SIG-M5 treated with dmso at 0.1 percent for 504 hours (cell line): ENCODE results near the gene MB21D2.
A peak's percentile ranks its signal among the peaks of the same experiment; 100 is the strongest.

Experiments used
- DNase-seq: peaks from one replicate; lab custom pipeline; 2025; ENCODE audit not compliant: unreplicated experiment; lab: John Stamatoyannopoulos, UW

MB21D2 gene

GRCh38 chr3:192835818-192836815 lies 81.5 kb downstream of the MB21D2 start:
- DNase-seq = no peak

GRCh38 chr3:192834428-192834827 lies 83.2 kb downstream of the MB21D2 start:
- no peak for DNase-seq

DNA sequence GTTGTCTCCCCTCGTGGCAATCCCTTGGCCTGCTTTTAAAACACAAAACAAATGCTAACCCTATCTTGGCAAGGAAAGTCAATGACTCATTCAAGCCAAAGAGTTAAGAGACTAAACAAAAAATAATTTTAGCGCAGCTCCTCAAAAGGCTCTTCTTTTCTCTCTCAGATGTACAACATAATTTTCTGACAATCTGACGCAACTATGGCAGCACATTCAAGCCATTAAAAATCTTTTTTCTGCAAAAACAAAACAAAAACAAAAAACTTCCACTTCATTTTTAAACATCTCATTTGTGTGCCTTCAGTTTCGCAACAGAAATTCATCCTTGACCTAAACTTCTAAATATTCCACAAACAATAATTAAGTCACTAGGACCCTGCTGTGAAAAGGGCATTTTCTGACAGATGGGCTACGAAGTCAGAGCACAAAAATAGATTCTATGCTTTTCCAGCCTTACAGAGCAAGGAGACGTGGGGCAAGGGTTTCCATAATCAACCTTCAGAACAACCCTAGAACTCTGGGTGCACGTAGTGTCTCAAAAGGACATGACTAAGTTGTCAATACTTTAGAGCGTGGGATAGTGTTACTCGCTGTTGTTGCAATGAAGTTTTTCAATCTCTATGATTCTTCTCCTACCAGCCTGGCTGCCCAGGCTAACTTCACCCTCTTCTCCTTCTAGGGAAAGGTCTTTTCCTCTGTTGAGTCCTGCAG lies 84.3 kb downstream of the MB21D2 start:
- DNase-seq = no peak

- DNase-seq = no peak
These were observed 85.8 kb downstream of the MB21D2 start for GRCh38 chr3:192831801-192832347.

- no peak for DNase-seq
These were observed 86.5 kb downstream of the MB21D2 start for GRCh38 chr3:192831111-192831644.

DNA sequence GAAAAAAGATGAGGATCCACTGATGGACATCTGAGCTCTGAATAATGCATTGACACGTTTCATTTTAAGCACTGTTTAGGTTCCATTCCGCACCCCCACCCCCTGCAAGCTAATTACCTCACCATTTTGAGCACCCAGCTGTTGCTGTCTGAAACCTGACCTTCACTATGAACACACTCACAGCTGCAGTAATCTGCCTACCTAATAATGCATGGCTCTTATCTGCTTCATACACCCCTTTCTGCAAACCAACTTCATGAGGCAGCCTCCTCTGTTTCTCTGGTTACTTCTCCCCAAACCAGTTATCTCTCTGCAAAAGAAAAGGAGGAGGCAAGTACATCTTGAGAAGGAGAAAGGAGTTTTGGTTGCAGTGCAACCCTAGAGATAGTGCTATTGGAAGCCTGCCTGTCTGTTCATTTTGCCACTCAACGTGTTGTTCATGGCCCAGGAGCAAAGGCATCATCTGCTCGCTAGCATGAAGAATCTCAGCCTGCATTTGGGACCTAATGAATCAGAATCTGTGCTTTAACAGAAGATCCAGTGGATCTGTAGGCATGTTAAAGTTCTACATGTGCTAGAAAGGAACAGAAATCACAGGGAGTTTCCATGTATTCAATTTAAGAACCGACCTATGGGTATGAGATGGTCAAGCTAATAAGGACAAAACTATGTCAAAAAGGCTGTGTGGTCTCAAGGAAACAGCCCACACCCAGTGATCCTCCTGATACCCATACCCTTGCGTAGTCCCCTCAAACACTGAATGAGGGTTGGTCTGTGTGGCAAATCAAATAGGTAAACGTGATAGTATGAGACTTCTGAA lies 87.2 kb downstream of the MB21D2 start:
- no peak for DNase-seq

DNA sequence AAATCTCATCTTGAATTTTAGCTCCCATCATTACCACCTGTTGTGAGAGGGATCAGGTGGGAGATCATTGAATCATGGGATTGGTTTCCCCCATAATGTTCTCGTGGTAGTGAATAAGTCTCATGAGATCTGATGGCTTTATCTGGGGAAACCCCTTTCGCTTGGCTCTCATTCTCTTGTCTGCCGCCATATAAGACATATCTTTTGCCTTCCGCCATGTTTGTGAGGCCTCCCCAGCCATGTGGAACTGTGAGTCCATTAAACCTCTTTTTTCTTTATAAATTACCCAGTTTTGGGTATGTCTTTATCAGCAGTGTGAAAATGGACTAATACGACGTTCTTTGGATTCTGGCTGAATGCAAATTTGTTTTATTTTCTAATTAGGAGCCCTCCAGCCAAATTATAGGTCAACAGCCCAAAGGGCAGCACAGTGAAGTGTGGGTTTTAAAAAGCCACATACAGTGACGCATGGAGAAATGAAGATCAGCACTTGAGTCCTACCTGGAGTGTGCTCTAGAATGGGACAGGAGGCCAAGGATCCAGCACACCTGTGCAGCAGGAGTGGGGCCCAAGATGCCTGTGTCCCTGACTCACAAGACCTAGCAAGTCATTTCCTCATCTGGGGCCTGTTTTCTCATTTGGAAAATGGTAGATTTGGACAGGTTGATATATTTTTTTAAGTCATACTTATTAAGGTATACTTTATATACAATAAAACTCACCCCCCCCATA lies 89.6 kb downstream of the MB21D2 start:
- no peak for DNase-seq

GRCh38 chr3:192827208-192827607 lies 90.4 kb downstream of the MB21D2 start:
- no peak for DNase-seq

DNA sequence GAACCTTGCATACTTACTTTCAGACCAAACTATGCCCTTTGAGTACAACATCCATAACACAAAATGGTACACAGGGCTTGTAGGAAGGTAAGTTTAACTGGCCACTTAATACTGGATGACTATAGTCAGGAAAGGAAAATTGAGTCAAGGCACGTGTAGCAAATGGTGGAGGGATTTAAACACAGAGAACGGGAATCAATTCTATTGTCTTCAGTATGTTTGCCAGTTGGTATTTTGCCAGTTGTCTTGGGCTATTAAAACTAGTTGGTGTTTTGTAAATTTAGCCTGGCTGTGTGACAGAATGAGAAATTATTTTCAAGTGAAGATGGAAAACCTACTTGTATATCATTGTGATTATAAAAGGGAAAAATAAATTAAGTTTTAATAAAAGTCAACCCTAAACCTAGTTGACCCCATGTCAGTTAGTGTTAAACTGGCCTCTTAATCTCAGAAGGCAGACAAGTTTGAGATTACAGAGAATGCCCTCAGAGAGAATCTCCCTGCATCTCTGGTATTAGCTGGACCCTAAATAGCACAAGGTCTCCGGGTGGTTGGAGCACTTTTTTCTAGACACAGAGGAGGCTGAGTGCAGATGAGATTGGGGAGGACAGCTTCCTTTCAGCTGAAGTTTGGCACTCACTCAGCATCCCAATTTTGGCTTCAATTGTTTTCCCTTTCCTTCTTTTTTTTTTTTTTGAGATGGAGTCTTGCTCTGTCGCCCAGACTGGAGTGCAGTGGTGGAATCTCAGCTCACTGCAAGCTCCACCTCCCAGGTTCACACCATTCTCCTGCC lies 91.2 kb downstream of the MB21D2 start:
- no peak for DNase-seq

DNA sequence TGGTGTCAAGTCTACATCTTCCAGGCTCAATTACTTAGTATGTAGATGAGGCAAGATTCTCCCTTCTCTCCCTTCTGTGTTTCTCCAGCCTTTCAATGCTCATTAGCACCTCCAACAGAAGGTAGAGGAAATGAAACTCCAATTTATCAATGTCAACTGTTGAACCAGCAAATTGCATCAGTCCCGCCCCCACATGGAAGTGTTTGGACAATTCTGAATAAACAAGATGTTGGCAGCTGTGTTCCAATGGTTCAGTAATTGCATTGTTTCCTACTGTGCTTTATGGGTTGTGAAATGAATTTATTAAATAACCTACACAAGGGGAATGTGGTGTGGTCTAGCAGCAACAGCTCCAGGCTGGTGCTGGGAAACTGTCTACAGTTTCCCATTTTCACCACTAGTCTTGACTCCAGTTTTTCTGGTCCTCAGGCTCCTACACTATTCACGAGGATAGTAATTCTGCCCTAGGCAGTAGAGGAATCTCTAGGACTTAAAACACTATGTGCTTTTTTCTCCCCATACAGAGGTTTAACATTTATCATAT lies 91.9 kb downstream of the MB21D2 start:
- peak; percentile 42 for DNase-seq

GRCh38 chr3:192825216-192825615 lies 92.4 kb downstream of the MB21D2 start:
- no peak for DNase-seq

- no peak for DNase-seq
These were observed 93.3 kb downstream of the MB21D2 start for GRCh38 chr3:192824313-192824712.

- DNase-seq = no peak
These were observed 96.5 kb downstream of the MB21D2 start for GRCh38 chr3:192821161-192821560.

GRCh38 chr3:192820161-192820560 lies 97.5 kb downstream of the MB21D2 start:
- DNase-seq = no peak

GRCh38 chr3:192819001-192819569 lies 98.6 kb downstream of the MB21D2 start:
- DNase-seq = peak; percentile 38

- no peak for DNase-seq
These were observed 99.5 kb downstream of the MB21D2 start for GRCh38 chr3:192818126-192818525.

DNA sequence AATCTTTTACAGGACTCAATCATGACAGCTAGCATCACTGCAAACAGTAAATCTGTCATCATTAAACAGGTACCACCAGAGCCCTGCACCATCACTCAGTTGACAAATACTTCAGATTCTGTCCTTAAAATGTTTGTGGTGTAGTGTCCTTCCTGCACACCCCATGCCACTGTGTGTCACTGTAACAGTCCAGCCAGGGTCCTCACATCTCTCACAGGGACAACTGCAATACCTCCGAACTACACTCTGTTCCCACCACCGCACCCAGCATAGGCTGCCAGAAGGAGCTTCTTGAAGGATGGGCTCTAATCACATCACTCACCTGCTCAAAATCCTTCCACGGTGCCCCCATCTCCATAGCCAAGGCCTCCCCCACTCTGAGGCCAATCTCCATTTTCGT lies 100.2 kb downstream of the MB21D2 start:
- no peak for DNase-seq

GRCh38 chr3:192817053-192817452 lies 100.6 kb downstream of the MB21D2 start:
- DNase-seq = no peak

DNA sequence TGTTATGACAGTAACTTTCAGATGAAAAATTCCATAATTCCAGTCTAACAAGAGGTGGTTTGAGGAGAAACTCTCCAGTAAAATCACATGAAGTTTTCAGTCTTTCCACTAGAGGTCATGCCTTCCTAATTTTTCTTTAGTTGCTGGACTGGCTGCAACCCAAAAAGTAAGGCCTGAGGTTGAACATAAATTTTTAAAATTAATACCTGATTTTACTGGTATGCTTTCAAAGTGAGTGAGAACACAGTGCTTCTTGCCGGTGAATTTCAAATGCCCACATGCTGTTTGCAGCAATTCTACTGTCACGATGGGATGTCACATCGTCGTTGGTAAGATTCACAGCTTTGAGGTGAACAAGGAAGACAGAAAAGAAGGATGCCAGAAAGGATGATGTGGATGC lies 101.3 kb downstream of the MB21D2 start:
- peak; percentile 35 for DNase-seq
